Endothelial cell of umbilical vein (primary cell): ENCODE results near the gene DPEP3.

Source experiments
- EZH2 ChIP-seq: IDR thresholded peaks from 2 replicates; pipeline ENCODE4 v1.6.1; 2012; ENCODE audit warnings: borderline replicate concordance, low read depth, mild to moderate bottlenecking, moderate library complexity, low read length, inconsistent platforms; ENCODE audit not compliant: severe bottlenecking
- MYC ChIP-seq: IDR thresholded peaks from one replicate; pipeline ENCODE4 v1.6.1; 2011; ENCODE audit warnings: mild to moderate bottlenecking, low read depth, low read length
- POLR2AphosphoS5 ChIP-seq: IDR thresholded peaks from 2 replicates; pipeline ENCODE4 v1.6.1; 2012; ENCODE audit warnings: low read depth, mild to moderate bottlenecking, control low read depth, low read length, moderate library complexity; ENCODE audit not compliant: insufficient read depth
- TF ChIP-seq, protein P1 (sequence below), 2 donors: IDR thresholded peaks; 1 replicate in 1 of 2; 2 replicates in 1 of 2; pipeline ENCODE4 v1.5.1; 2011; ENCODE audit warnings: low read length in 2 of 2, mild to moderate bottlenecking in 2 of 2, moderate library complexity in 2 of 2, control low read depth in 1 of 2, inconsistent platforms in 1 of 2, low read depth in 1 of 2; ENCODE audit not compliant: insufficient read depth in 1 of 2; ENCODE audit errors: extremely low read depth in 1 of 2

DNA sequence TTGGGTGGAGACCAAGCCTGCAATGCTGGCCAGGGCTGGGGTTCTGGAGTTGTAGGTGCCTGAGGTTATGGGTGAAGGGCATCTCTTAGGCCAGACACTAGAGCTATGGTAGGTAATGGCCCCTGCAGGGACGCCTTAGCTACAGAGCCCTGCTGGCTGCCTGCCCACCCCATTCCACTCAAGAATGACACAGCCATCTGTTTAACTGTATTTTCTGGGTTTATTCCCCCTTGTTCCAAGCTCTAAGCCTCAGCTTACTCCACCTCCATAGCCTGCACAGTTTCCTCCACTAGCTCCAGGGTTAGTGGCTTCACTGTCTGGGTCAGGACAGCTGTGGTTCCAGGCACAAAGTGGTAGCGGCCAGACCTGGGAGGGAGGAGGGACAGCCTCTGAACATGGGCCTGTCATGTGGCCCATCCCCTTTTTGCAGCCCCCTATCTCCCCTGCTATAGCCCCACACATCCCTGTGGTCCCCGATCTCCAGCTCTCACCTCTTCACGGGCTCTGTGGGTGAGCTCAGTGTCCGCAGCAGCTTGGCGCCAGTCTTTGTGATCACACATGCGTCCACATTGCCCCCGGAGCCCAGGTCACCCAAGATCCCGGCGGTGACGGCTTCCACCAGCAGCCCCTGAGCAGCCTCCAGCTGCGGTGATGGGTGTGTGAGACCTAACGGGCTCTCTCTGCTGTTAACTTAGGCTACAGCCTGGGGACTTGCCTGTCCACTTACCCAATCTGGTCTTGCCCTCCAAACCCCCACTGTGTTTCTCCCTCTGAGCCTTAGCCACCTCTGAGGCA, 45.8 kb downstream of the DPEP3 start:
- TF ChIP-seq EZH2, result no peak
- TF ChIP-seq, protein P1, sequence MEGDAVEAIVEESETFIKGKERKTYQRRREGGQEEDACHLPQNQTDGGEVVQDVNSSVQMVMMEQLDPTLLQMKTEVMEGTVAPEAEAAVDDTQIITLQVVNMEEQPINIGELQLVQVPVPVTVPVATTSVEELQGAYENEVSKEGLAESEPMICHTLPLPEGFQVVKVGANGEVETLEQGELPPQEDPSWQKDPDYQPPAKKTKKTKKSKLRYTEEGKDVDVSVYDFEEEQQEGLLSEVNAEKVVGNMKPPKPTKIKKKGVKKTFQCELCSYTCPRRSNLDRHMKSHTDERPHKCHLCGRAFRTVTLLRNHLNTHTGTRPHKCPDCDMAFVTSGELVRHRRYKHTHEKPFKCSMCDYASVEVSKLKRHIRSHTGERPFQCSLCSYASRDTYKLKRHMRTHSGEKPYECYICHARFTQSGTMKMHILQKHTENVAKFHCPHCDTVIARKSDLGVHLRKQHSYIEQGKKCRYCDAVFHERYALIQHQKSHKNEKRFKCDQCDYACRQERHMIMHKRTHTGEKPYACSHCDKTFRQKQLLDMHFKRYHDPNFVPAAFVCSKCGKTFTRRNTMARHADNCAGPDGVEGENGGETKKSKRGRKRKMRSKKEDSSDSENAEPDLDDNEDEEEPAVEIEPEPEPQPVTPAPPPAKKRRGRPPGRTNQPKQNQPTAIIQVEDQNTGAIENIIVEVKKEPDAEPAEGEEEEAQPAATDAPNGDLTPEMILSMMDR (IDR thresholded peaks at IDR 0.05; ENCODE audit: extremely low read depth in 1 of 2, insufficient read depth in 1 of 2, low read depth in 1 of 2, low read length in 2 of 2), result no peak
- peak; percentile 28 for TF ChIP-seq POLR2AphosphoS5
- no peak for TF ChIP-seq MYC
